GM12878 (cell line): ENCODE data around the gene ODAD4. TPM values are rescaled to one million over a fixed set of nuclear protein-coding genes. Genes with fewer than 3 reads are reported as not detected.

Source experiments
- ATAC-seq: fragments of 200-7000 bp; cut with Tn5 transposase; 3 replicates; pipeline ENCODE4 v1.9.1; 2020; ENCODE audit warnings: mild to moderate bottlenecking, moderate library complexity
- BruUV-seq: library from RNA; stranded (reverse); fragments of 400-500 nt; replicated peaks from 2 replicates; lab custom pipeline; 2021; lab: Mats Ljungman, UMichigan
- CTCF ChIA-PET: fragments of 300-600 bp; sonication (Branson Sonifier 250); formaldehyde crosslinking; extraction: SDS; loops from one replicate; lab custom pipeline; 2021; ENCODE audit warnings: inconsistent platforms; lab: Yijun Ruan, JAX
- POLR2A ChIA-PET: fragments of 350-600 bp; formaldehyde crosslinking; extraction: SDS; loops from one replicate; lab custom pipeline; 2021; ENCODE audit warnings: inconsistent platforms; lab: Charles Lee
- RAD21 ChIA-PET: fragments of 300-600 bp; sonication (Branson Sonifier 250); formaldehyde crosslinking; loops from one replicate; lab custom pipeline; 2023; ENCODE audit warnings: antibody characterized with exemption; ENCODE audit not compliant: unreplicated experiment; lab: Charles Lee
- SMC1A ChIA-PET: fragments of 300-600 bp; sonication (Branson Sonifier 250); formaldehyde crosslinking; loops from one replicate; lab custom pipeline; 2023; ENCODE audit not compliant: unreplicated experiment, uncharacterized antibody; lab: Charles Lee
- DNase-seq: peaks from one replicate; pipeline ENCODE4 v3.0.0-alpha.2; 2011; ENCODE audit warnings: low read depth, low spot score
- FAIRE-seq: peaks from 3 replicates; lab custom pipeline; 2011; peaks lifted over from hg19 to GRCh38; lab: Jason Lieb, UNC
- H2AFZ ChIP-seq: 2 replicates; pipeline ENCODE4 v1.6.0; 2011; ENCODE audit warnings: low read depth, low read length, control low read depth; ENCODE audit not compliant: control insufficient read depth
- H3K27ac ChIP-seq: 2 replicates; pipeline ENCODE4 v1.5.1; 2011; ENCODE audit warnings: control low read depth; ENCODE audit not compliant: control insufficient read depth, insufficient read depth
- H3K27me3 ChIP-seq, 2 experiments: replicated peaks in 1 of 2; 2 replicates each; pipeline versions ENCODE4 v1.6.0 to v1.6.1; 2011; ENCODE audit warnings: low read length in 1 of 2; ENCODE audit not compliant: control insufficient read depth in 2 of 2, insufficient read depth in 2 of 2
- H3K36me3 ChIP-seq, 2 experiments: 2 replicates each; pipeline ENCODE4 v1.5.1; 2011; ENCODE audit warnings: low read length in 1 of 2; ENCODE audit not compliant: control insufficient read depth in 2 of 2, insufficient read depth in 2 of 2
- H3K4me1 ChIP-seq: 2 replicates; pipeline ENCODE4 v1.6.1; 2011; ENCODE audit warnings: mild to moderate bottlenecking, low read length, moderate library complexity, mixed read lengths; ENCODE audit not compliant: control insufficient read depth, insufficient read depth
- H3K4me2 ChIP-seq: 2 replicates; pipeline ENCODE4 v1.6.0; 2011; ENCODE audit warnings: control low read depth; ENCODE audit not compliant: control insufficient read depth, insufficient read depth
- H3K4me3 ChIP-seq: fragments of 200-600 bp; sonication (generic); 2 replicates; pipeline ENCODE4 v1.5.1; 2016
- H3K79me2 ChIP-seq: 2 replicates; pipeline ENCODE4 v1.6.0; 2011; ENCODE audit warnings: low read length; ENCODE audit not compliant: control insufficient read depth, insufficient read depth
- H3K9ac ChIP-seq: 2 replicates; pipeline ENCODE4 v1.8.0; 2011; ENCODE audit warnings: low read length, control low read depth, mixed read lengths; ENCODE audit not compliant: control insufficient read depth, insufficient read depth
- H3K9me3 ChIP-seq: replicated peaks from 3 replicates; pipeline ENCODE4 v1.5.1; 2011; ENCODE audit warnings: mild to moderate bottlenecking, low read length; ENCODE audit not compliant: control insufficient read depth, insufficient read depth
- H4K20me1 ChIP-seq: 2 replicates; pipeline ENCODE4 v1.6.0; 2011; ENCODE audit not compliant: control insufficient read depth, insufficient read depth
- BHLHE40 ChIP-seq, 2 experiments: fragments of 450-650 bp in 1 of 2; IDR thresholded peaks; 2 replicates each; pipeline ENCODE4 v1.6.1; 2011 to 2017; ENCODE audit warnings: low read depth in 2 of 2, borderline replicate concordance in 1 of 2, improper control_type of control experiment in 1 of 2, low read length in 1 of 2, mild to moderate bottlenecking in 1 of 2
- FOXM1 ChIP-seq: IDR thresholded peaks from 2 replicates; pipeline ENCODE4 v1.6.1; 2012; ENCODE audit warnings: low read depth, mild to moderate bottlenecking, inconsistent platforms, low read length, moderate library complexity
- HCFC1 ChIP-seq: fragments of 150-350 bp; IDR thresholded peaks from 2 replicates; pipeline ENCODE4 v1.6.1; 2014; ENCODE audit warnings: low read length
- HDAC6 ChIP-seq: fragments of 200-600 bp; sonication (generic); IDR thresholded peaks from one replicate; pipeline ENCODE4 v1.8.0; 2017; ENCODE audit warnings: antibody characterized with exemption; ENCODE audit not compliant: unreplicated experiment
- PML ChIP-seq: IDR thresholded peaks from 2 replicates; pipeline ENCODE4 v1.6.1; 2012; ENCODE audit warnings: low read length, inconsistent platforms
- SIN3A ChIP-seq: IDR thresholded peaks from 2 replicates; pipeline ENCODE4 v1.6.1; 2012; ENCODE audit warnings: low read depth, low read length, improper control_type of control experiment
- ZZZ3 ChIP-seq: IDR thresholded peaks from 2 replicates; pipeline ENCODE4 v1.6.1; 2011; ENCODE audit warnings: low read depth; ENCODE audit not compliant: control insufficient read depth, insufficient read length
- WGBS: methylation state at CpG from one replicate; pipeline ENCODE4 v1.1.6; 2016; ENCODE audit warnings: low lambda C conversion rate; ENCODE audit not compliant: insufficient replicate concordance, insufficient coverage; ENCODE audit errors: missing lambda C conversion rate; 5-methylcytosine and 5-hydroxymethylcytosine counted together
- in situ Hi-C: fragments of 300-500 bp; cut with MboI; formaldehyde crosslinking; loops from 9 replicates; pipeline ENCODE4 v1.14.3; 2018; ENCODE audit warnings: mixed read lengths
- intact Hi-C: fragments of 100-400 bp; cut with micrococcal nuclease; formaldehyde crosslinking; loops from one replicate; pipeline ENCODE4 v1.14.2; 2022; ENCODE audit not compliant: unreplicated experiment
- polyA plus RNA-seq, 11 experiments: library from polyadenylated mRNA; depleted of rRNA in 4 of 11; unstranded in 6 of 11; stranded (reverse) in 5 of 11; fragments of >200 nt; fragmentation: Nextera tagmentation in 4 of 11; fragmentation: Illumina TruSeq in 1 of 11; extraction: Ambion mirVana in 4 of 11; extraction: Trizol in 1 of 11; gene quantifications; 1 replicate in 1 of 11; 2 replicates in 10 of 11; pipeline versions ENCODE4 v1.2.1 to v1.2.3, GENCODE V29; 2011 to 2016; ENCODE audit warnings: inconsistent platforms in 2 of 11, missing spikeins in 2 of 11, low read depth in 1 of 11
- total RNA-seq, 4 experiments: library from RNA; depleted of rRNA in 3 of 4; stranded (reverse); fragments of >200 nt in 3 of 4; fragmentation: Illumina TruSeq in 1 of 4; extraction: Trizol in 1 of 4; gene quantifications; 2 replicates each; pipeline versions ENCODE4 v1.2.1 to v1.2.3, GENCODE V29; 2013 to 2021
- TF ChIP-seq, protein P1 (sequence below): fragments of 450-650 bp; formaldehyde crosslinking; IDR thresholded peaks from 2 replicates; pipeline ENCODE4 v1.4.0; 2020; ENCODE audit warnings: mild to moderate bottlenecking, moderate library complexity

Gene ODAD4
- total and polyA plus RNA-seq, 10 of the 15 experiments (the other 5 are each of a cell fraction or from before 2014, with no cell fraction given) = 0.10 to 0.73 (median 0.35) TPM

DNA sequence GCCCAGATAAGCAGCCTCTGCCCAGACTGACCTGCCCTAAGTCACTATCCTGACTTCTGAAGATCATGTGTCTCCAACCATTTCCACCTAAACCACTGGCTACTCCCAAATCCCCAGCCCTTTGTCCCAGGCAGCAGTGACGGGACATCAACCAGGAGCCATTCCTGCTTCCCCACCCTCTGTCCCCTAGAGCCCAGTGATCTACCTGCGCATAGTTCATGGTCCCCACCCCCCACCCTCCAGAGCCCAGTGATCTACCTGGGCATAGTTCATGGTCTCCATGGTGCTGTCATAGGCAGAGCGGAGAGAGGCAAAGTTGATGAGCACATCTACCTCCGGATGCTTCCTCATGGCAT lies 38.4 kb upstream of the ODAD4 start:
- in situ Hi-C loops (no loop called here), intact Hi-C loops (no loop called here)
- Histone ChIP-seq H2AFZ (no peak overlapping the region), H3K27ac (no peak overlapping the region), H3K4me3 (no peak overlapping the region), H3K9ac (no peak overlapping the region), H3K79me2 (no peaks in the 10 kb centered on the region), H3K4me1 (no peaks in the 10 kb centered on the region), H3K4me2 (no peak overlapping the region), H3K9me3 (no peaks in the 10 kb centered on the region), H3K27me3 (no peaks in the 10 kb centered on the region), H4K20me1 (no peaks in the 10 kb centered on the region), H3K36me3 (peaks cover 33 to 38% of the 10 kb centered on the region in 2 experiments)
- ATAC-seq = no peak
- no TSS peak for BruUV-seq
- POLR2A ChIA-PET = no interaction called here
- TF ChIP-seq HDAC6 (no peak), BHLHE40 (IDR thresholded peaks at IDR 0.05; ENCODE audit: borderline replicate concordance in 1 of 2, low read depth in 2 of 2, low read length in 1 of 2) (no peak), HCFC1 (no peak), PML (no peak), FOXM1 (no peak), ZZZ3 (no peak), SIN3A (no peak)
- TF ChIP-seq, protein P1, sequence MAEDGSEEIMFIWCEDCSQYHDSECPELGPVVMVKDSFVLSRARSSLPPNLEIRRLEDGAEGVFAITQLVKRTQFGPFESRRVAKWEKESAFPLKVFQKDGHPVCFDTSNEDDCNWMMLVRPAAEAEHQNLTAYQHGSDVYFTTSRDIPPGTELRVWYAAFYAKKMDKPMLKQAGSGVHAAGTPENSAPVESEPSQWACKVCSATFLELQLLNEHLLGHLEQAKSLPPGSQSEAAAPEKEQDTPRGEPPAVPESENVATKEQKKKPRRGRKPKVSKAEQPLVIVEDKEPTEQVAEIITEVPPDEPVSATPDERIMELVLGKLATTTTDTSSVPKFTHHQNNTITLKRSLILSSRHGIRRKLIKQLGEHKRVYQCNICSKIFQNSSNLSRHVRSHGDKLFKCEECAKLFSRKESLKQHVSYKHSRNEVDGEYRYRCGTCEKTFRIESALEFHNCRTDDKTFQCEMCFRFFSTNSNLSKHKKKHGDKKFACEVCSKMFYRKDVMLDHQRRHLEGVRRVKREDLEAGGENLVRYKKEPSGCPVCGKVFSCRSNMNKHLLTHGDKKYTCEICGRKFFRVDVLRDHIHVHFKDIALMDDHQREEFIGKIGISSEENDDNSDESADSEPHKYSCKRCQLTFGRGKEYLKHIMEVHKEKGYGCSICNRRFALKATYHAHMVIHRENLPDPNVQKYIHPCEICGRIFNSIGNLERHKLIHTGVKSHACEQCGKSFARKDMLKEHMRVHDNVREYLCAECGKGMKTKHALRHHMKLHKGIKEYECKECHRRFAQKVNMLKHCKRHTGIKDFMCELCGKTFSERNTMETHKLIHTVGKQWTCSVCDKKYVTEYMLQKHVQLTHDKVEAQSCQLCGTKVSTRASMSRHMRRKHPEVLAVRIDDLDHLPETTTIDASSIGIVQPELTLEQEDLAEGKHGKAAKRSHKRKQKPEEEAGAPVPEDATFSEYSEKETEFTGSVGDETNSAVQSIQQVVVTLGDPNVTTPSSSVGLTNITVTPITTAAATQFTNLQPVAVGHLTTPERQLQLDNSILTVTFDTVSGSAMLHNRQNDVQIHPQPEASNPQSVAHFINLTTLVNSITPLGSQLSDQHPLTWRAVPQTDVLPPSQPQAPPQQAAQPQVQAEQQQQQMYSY (CRISPR knock-in tag) = no peak
- 100% methylated on average over 4 of the region's 4 CpGs for WGBS
- CTCF ChIA-PET = interaction anchor here (1.1 kb wide), 1 partner anchor 11 kb away, joined by 3 read pairs; no protein-coding TSS in a partner anchor
- no peak for FAIRE-seq
- SMC1A ChIA-PET = no interaction called here
- RAD21 ChIA-PET = no interaction called here
- no peak for DNase-seq
